Measurements from ENCODE around the gene PLPPR2. TPM values are rescaled to one million over a fixed set of nuclear protein-coding genes. Genes with fewer than 3 reads are reported as not detected.

Gene PLPPR2
- total and polyA plus RNA-seq, 8 donors: 19.5 to 36.3 (median 25.4) TPM

DNA sequence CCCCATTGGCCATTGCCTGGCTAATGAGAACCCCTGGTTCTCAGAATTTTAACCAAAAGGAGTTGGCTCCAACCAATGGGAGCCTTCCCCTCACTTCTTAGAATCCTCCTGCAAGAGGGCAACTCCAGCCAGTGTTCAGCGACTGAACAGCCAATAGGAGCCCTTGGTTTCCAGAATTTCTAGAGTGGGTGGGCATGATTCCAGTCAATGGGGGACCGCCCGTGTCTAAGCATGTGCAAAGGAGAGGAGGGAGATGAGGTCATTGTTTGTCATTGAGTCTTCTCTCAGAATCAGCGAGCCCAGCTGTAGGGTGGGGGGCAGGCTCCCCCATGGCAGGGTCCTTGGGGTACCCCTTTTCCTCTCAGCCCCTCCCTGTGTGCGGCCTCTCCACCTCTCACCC, 9.7 kb downstream of the PLPPR2 start:
- DNase-seq: no peak
- no peaks in the 10 kb centered on the region for H3K9me3 ChIP-seq
- intact Hi-C loops (cut with DNase I): no loop called here
- peaks cover 0 to 82% of the 10 kb centered on the region in 2 donors for H3K36me3 ChIP-seq
- H3K27me3 ChIP-seq: no peaks in the 10 kb centered on the region
- ATAC-seq: no peak
- TF ChIP-seq, protein P1, sequence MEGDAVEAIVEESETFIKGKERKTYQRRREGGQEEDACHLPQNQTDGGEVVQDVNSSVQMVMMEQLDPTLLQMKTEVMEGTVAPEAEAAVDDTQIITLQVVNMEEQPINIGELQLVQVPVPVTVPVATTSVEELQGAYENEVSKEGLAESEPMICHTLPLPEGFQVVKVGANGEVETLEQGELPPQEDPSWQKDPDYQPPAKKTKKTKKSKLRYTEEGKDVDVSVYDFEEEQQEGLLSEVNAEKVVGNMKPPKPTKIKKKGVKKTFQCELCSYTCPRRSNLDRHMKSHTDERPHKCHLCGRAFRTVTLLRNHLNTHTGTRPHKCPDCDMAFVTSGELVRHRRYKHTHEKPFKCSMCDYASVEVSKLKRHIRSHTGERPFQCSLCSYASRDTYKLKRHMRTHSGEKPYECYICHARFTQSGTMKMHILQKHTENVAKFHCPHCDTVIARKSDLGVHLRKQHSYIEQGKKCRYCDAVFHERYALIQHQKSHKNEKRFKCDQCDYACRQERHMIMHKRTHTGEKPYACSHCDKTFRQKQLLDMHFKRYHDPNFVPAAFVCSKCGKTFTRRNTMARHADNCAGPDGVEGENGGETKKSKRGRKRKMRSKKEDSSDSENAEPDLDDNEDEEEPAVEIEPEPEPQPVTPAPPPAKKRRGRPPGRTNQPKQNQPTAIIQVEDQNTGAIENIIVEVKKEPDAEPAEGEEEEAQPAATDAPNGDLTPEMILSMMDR (IDR thresholded peaks at IDR 0.05): no peak
- H3K27ac ChIP-seq: no peak overlapping the region
- peaks cover 0 to 4% of the 10 kb centered on the region in 2 donors for H3K4me1 ChIP-seq
- no peak overlapping the region for H3K4me3 ChIP-seq

DNA sequence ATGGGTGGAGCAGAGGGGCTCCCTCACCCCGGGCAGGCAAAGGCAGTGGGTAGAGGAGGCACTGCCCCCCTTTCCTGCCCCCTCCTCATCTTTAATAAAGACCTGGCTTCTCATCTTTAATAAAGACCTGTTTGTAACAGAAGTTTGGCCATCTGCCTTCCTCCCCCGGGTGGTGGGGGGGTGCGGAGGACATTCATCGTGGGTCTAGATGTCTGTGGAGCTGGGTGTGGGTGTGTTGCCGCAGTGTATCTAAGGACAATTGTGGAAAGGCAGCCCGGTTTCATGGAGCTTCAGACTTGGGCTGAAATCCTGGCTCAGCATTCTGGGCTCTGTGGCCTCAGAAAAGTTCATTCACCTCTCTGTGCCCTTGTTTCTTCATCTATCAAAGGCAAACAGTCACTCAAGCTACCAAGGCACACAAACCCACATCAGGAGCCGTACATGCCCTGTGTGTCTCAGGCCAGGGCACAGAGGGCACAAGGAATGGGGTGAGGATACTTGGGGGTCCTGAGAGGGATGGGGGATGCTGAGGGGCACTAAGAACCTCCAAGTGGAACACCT, 10.4 kb downstream of the PLPPR2 start:
- Histone ChIP-seq H3K4me1 (peaks cover 0 to 4% of the 10 kb centered on the region in 2 donors), H3K9me3 (no peaks in the 10 kb centered on the region), H3K4me3 (no peak overlapping the region), H3K27ac (no peak overlapping the region), H3K36me3 (peaks cover 0 to 75% of the 10 kb centered on the region in 2 donors), H3K27me3 (no peaks in the 10 kb centered on the region)
- no peak for DNase-seq
- TF ChIP-seq, protein P1 (IDR thresholded peaks at IDR 0.05): no peak
- no peak for ATAC-seq
- intact Hi-C loops (cut with DNase I): no loop called here

DNA sequence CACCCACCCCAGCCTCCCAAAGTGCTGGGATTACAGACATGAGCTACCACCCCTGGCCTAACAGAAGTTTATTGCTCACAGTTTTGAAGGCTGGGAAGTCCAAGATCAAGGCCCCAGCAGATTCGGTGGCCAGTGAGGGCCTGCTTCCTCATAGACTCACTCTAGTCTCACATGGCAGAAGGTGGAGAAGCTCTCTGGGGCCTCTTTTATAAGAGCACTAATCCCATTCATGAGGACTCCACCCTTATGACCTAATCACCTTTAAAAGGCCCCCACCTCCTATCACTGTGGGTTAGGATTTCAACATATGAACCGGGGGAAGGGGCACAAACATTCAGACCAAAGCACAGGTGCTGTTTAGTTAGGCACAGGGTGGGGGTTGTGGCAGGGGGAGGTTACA, 12.3 kb downstream of the PLPPR2 start:
- Histone ChIP-seq H3K4me1 (no peaks in the 10 kb centered on the region), H3K36me3 (peaks cover 0 to 56% of the 10 kb centered on the region in 2 donors), H3K9me3 (no peaks in the 10 kb centered on the region), H3K27ac (no peak overlapping the region), H3K27me3 (no peaks in the 10 kb centered on the region), H3K4me3 (no peak overlapping the region)
- intact Hi-C loops (cut with DNase I): no loop called here
- DNase-seq: no peak
- no peak for ATAC-seq
- TF ChIP-seq, protein P1 (IDR thresholded peaks at IDR 0.05): no peak

DNA sequence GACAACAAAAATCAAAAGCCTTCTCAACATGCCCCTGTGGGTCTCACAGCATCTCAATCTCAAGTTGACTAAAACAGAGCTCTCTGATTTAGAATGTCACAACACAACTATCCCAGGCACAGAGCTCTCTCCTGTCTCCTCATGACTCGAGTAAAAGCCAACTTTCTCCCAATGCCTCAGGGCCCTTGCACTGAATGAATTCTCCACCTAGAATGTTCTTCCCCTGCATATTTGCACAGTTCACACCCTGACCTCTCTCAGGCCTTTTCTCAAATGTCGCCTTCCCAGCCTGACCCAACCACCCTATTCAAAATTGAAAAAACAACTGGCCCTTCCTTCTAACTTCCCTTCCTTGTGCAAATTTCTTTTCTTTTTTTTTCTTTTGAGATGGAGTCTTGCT, 15.5 kb downstream of the PLPPR2 start:
- Histone ChIP-seq H3K9me3 (no peaks in the 10 kb centered on the region), H3K4me3 (no peak overlapping the region), H3K4me1 (peaks cover 0 to 16% of the 10 kb centered on the region in 2 donors), H3K36me3 (peaks cover 0 to 28% of the 10 kb centered on the region in 2 donors), H3K27me3 (no peaks in the 10 kb centered on the region), H3K27ac (no peak overlapping the region)
- intact Hi-C loops (cut with DNase I): no loop called here
- DNase-seq (no peak), ATAC-seq (no peak)
- TF ChIP-seq, protein P1 (IDR thresholded peaks at IDR 0.05): no peak

DNA sequence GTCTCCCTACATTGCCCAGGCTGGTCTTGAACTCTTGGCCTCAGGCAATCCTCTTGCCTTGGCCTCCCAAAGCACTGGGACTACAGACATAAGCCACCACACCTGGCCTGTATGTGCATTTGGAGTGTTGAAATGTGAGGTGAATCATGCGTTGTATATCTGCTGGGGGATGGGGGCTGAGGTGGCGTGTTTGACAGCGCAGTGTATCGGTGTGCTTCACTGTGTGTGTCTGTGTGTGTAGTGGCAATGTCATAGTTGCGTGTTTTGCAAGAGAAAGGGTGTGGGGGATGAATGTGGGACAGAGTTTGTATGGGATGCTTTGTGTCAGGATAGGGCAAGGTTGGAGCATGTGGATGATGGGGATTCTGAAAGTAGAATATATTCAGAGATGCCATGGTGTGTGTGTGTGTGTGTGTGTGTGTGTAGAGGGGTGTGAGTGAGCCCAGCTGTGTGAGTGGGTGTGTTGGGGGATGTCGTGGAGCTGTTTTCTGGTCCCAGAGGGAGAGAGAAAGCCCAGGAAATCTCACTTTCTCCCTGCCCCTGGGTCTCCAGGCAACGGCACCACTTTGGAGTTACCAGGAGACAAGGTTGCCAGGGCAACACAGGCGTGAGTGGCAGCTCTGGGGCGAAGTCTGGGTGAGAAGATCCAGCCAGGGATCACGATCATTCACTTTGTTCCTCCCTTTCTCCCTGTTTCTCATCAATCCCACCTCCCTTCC, 18.1 kb downstream of the PLPPR2 start:
- DNase-seq (peak in 2 of 4 donors; percentile 57 to 68), ATAC-seq (no peak)
- intact Hi-C loops (cut with DNase I): no loop called here
- Histone ChIP-seq H3K27ac (peak overlapping the region in 1 of 2 donors; percentile 96), H3K4me1 (peaks cover 0 to 42% of the 10 kb centered on the region in 2 donors), H3K4me3 (peak overlapping the region in 1 of 2 donors; percentile 66), H3K27me3 (no peaks in the 10 kb centered on the region), H3K36me3 (peaks cover 0 to 7% of the 10 kb centered on the region in 2 donors), H3K9me3 (no peaks in the 10 kb centered on the region)
- TF ChIP-seq, protein P1 (IDR thresholded peaks at IDR 0.05): no peak

Measured in left lung (tissue), 10 donors.